CD4-positive, alpha-beta T cell (primary cell): Measurements from ENCODE around the gene TEDDM1. TPM values are rescaled to one million over a fixed set of nuclear protein-coding genes. Genes with fewer than 3 reads are reported as not detected.

ENCODE experiments used
- ATAC-seq: fragments of 200-7000 bp; cut with Tn5 transposase; one replicate; pipeline ENCODE4 v1.10.0; 2022; ENCODE audit warnings: mild to moderate bottlenecking; ENCODE audit not compliant: poor library complexity
- CTCF ChIA-PET: fragments of 350-600 bp; sonication (Branson Sonifier 250); formaldehyde crosslinking; loops from one replicate; lab custom pipeline; 2021; ENCODE audit warnings: antibody characterized with exemption, inconsistent platforms; lab: Charles Lee
- POLR2A ChIA-PET: fragments of 350-600 bp; sonication (Branson Sonifier 250); formaldehyde crosslinking; loops from one replicate; lab custom pipeline; 2021; ENCODE audit warnings: antibody characterized with exemption, inconsistent platforms; lab: Charles Lee
- DNase-seq, 14 experiments: peaks; one replicate each; pipeline ENCODE4 v3.0.0-alpha.2; 2013 to 2020; ENCODE audit warnings: mixed read lengths in 2 of 14
- H3K27ac ChIP-seq, 2 donors: one replicate each; pipeline versions ENCODE4 v1.5.1 to v1.7.0; 2013; ENCODE audit warnings: low read length in 2 of 2, low read depth in 1 of 2, mild to moderate bottlenecking in 1 of 2
- H3K27me3 ChIP-seq, 2 experiments: 1 replicate in 1 of 2; 2 replicates in 1 of 2; pipeline versions ENCODE4 v1.6.1 to v1.7.0; 2013; ENCODE audit warnings: low read length in 2 of 2, control low read depth in 1 of 2, mild to moderate bottlenecking in 1 of 2, moderate library complexity in 1 of 2; ENCODE audit not compliant: insufficient read depth in 2 of 2, control insufficient read depth in 1 of 2
- H3K36me3 ChIP-seq: one replicate; pipeline ENCODE4 v1.6.1; 2013; ENCODE audit warnings: low read length, control low read depth; ENCODE audit not compliant: insufficient read depth
- H3K4me1 ChIP-seq: one replicate; pipeline ENCODE4 v1.6.1; 2013; ENCODE audit warnings: low read length, control low read depth; ENCODE audit not compliant: insufficient read depth
- H3K4me3 ChIP-seq: one replicate; pipeline ENCODE4 v1.5.1; 2013; ENCODE audit warnings: mild to moderate bottlenecking, low read length, moderate library complexity
- H3K9me3 ChIP-seq, 2 experiments: 1 replicate in 1 of 2; 2 replicates in 1 of 2; pipeline versions ENCODE4 v1.6.1 to v1.7.0; 2013; ENCODE audit warnings: low read length in 2 of 2, mild to moderate bottlenecking in 2 of 2, control low read depth in 1 of 2, moderate library complexity in 1 of 2; ENCODE audit not compliant: control insufficient read depth in 1 of 2, insufficient read depth in 1 of 2
- H3K27ac Mint-ChIP-seq: one replicate; pipeline ENCODE4 v1.8.0; 2020; ENCODE audit warnings: mixed read lengths
- H3K27me3 Mint-ChIP-seq: one replicate; pipeline ENCODE4 v1.8.0; 2021; ENCODE audit warnings: mixed read lengths
- H3K36me3 Mint-ChIP-seq: one replicate; pipeline ENCODE4 v1.8.0; 2021; ENCODE audit warnings: low read depth, mixed read lengths
- H3K4me1 Mint-ChIP-seq: one replicate; pipeline ENCODE4 v1.8.0; 2021; ENCODE audit warnings: low read depth, mixed read lengths
- H3K4me3 Mint-ChIP-seq: one replicate; pipeline ENCODE4 v1.8.0; 2020; ENCODE audit warnings: mild to moderate bottlenecking, mixed read lengths
- H3K9me3 Mint-ChIP-seq: one replicate; pipeline ENCODE4 v1.8.0; 2020; ENCODE audit warnings: mixed read lengths
- intact Hi-C, 2 experiments: fragments of 100-400 bp; cut with DNase I in 1 of 2; cut with micrococcal nuclease in 1 of 2; formaldehyde crosslinking; loops; one replicate each; pipeline versions ENCODE4 v1.15.1 to v1.9.0; 2023 to 2025; cut with DNase I, micrococcal nuclease
- total RNA-seq, 174 experiments: library from RNA in 2 of 174; stranded (reverse) in 2 of 174; gene quantifications; one replicate each; pipeline ENCODE4 v1.2.3 and lab custom pipeline; 2021 to 2026
- TF ChIP-seq, protein P1 (sequence below): fragments of 200-600 bp; IDR thresholded peaks from one replicate; pipeline ENCODE4 v1.8.0; 2022; ENCODE audit warnings: antibody characterized with exemption, mild to moderate bottlenecking

The TEDDM1 gene
- total RNA-seq, 2 experiments from 2014 or later, result not detected

DNA sequence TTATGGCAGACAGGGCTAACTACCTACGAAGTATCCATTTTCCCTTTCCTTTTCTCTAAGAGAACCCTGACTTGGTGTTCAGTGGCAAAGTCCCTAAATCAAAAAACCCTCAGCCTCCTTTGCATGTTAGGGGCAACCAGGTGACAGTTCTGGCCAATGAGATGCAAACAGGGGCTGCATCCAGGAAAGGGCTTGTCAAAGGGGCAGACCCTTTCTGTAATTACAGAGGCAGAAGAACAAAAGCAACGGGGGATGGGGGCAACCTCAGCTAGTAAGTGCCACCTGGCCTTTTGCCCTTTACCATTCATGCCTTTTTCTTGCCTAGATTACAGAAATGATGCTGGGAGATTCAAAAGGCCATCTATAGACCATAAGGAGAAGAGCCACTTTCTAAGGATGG lies 43.3 kb downstream of the TEDDM1 start:
- TF ChIP-seq, protein P1, sequence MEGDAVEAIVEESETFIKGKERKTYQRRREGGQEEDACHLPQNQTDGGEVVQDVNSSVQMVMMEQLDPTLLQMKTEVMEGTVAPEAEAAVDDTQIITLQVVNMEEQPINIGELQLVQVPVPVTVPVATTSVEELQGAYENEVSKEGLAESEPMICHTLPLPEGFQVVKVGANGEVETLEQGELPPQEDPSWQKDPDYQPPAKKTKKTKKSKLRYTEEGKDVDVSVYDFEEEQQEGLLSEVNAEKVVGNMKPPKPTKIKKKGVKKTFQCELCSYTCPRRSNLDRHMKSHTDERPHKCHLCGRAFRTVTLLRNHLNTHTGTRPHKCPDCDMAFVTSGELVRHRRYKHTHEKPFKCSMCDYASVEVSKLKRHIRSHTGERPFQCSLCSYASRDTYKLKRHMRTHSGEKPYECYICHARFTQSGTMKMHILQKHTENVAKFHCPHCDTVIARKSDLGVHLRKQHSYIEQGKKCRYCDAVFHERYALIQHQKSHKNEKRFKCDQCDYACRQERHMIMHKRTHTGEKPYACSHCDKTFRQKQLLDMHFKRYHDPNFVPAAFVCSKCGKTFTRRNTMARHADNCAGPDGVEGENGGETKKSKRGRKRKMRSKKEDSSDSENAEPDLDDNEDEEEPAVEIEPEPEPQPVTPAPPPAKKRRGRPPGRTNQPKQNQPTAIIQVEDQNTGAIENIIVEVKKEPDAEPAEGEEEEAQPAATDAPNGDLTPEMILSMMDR, result no peak
- Histone ChIP-seq H3K4me1 (no peaks in the 10 kb centered on the region), H3K9me3 (no peaks in the 10 kb centered on the region), H3K27ac (no peak overlapping the region), H3K4me3 (no peak overlapping the region), H3K36me3 (no peaks in the 10 kb centered on the region), H3K27me3 (no peaks in the 10 kb centered on the region)
- no peaks in the 10 kb centered on the region for H3K4me1 Mint-ChIP-seq
- H3K4me3 Mint-ChIP-seq, result no peak overlapping the region
- DNase-seq (no peak), ATAC-seq (no peak)
- ChIA-PET POLR2A (no interaction called here), CTCF (no interaction called here)
- H3K9me3 Mint-ChIP-seq, result no peaks in the 10 kb centered on the region
- no peaks in the 10 kb centered on the region for H3K36me3 Mint-ChIP-seq
- no peaks in the 10 kb centered on the region for H3K27me3 Mint-ChIP-seq
- intact Hi-C loops, result no loop called here
- H3K27ac Mint-ChIP-seq, result no peak overlapping the region

DNA sequence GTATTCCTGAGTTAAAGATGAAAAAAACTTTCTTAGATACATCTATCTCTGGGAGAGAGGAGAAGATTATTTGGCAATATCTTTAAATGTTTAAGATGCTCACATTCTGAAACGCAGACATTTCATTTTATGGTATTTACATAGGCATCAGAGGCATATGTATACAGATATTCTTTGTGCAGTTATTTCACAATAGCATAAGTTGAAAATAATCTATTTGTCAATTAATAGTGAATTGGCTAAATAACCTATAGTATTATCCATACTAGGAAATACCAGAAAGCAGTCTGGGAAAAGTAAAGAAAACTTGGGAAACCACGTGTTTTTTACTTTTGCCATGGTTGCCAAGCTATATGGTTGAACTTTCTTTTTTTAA lies 44.8 kb downstream of the TEDDM1 start:
- H3K4me3 Mint-ChIP-seq, result no peak overlapping the region
- intact Hi-C loops, result no loop called here

DNA sequence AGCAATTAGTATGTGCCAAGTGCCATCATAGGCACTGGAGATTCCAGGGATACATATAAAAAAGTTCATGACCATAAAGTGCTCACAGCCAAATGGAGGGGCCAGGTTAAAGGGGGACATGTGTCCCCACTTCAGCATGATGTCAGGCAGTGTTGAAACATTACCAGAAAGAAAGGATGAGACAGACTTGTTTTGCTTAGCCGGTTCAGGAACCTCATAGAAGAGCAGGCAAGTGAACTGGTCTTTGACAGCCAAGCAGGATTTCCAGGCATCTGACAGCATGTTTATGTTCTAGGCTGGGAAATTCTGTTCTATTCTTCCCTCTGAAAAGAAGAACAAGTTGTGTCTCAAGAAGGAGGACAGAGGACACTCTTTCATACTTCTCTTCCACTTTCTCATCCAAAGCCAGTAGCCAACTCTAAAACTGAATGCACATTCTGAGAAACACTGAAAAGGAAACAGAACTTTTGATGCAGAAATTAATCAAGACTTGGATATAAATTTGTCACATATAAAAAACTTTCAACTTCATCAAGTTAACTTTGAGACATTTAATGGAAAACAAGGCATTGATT lies 48.6 kb downstream of the TEDDM1 start:
- Mint-ChIP-seq H3K27ac (no peak overlapping the region), H3K27me3 (no peaks in the 10 kb centered on the region), H3K9me3 (no peaks in the 10 kb centered on the region), H3K4me1 (no peaks in the 10 kb centered on the region), H3K36me3 (no peaks in the 10 kb centered on the region), H3K4me3 (no peak overlapping the region)
- Histone ChIP-seq H3K4me1 (no peaks in the 10 kb centered on the region), H3K4me3 (no peak overlapping the region), H3K9me3 (no peaks in the 10 kb centered on the region), H3K27me3 (no peaks in the 10 kb centered on the region), H3K36me3 (no peaks in the 10 kb centered on the region), H3K27ac (no peak overlapping the region)
- DNase-seq, result no peak
- ChIA-PET POLR2A (no interaction called here), CTCF (no interaction called here)
- TF ChIP-seq, protein P1, result no peak
- no peak for ATAC-seq
- intact Hi-C loops, result no loop called here

More for the DNA sequence above, 44.8 kb downstream of the TEDDM1 start:
- TF ChIP-seq, protein P1, result no peak
- H3K36me3 ChIP-seq, result no peaks in the 10 kb centered on the region
- POLR2A ChIA-PET, result no interaction called here
- H3K4me1 ChIP-seq, result no peaks in the 10 kb centered on the region
- H3K9me3 ChIP-seq, result no peaks in the 10 kb centered on the region
- no peak overlapping the region for H3K27ac ChIP-seq
- DNase-seq (no peak), ATAC-seq (no peak)
- CTCF ChIA-PET, result no interaction called here
- H3K27ac Mint-ChIP-seq, result no peak overlapping the region
- no peaks in the 10 kb centered on the region for H3K27me3 ChIP-seq
- H3K27me3 Mint-ChIP-seq, result no peaks in the 10 kb centered on the region
- H3K4me3 ChIP-seq, result no peak overlapping the region
- H3K9me3 Mint-ChIP-seq, result no peaks in the 10 kb centered on the region
- H3K4me1 Mint-ChIP-seq, result no peaks in the 10 kb centered on the region
- H3K36me3 Mint-ChIP-seq, result no peaks in the 10 kb centered on the region
